Sciatic nerve (tissue), 2 donors: Measurements from ENCODE around the gene PTPRT. TPM values are rescaled to one million over a fixed set of nuclear protein-coding genes. Genes with fewer than 3 reads are reported as not detected.

Experiments used
- ATAC-seq: fragments of 200-7000 bp; cut with Tn5 transposase; one replicate; pipeline ENCODE4 v1.9.1; 2020; ENCODE audit warnings: mild to moderate bottlenecking, moderate library complexity
- DNase-seq: peaks from one replicate; pipeline ENCODE4 v3.0.0-alpha.2; 2020; ENCODE audit warnings: low spot score
- intact Hi-C: fragments of 100-400 bp; cut with DNase I; formaldehyde crosslinking; loops from one replicate; pipeline ENCODE4 v1.14.2; 2022
- total RNA-seq: library from RNA; stranded (reverse); fragmentation: NEBNext Ultra II Directional; extraction: Animal tissue kit (Norgen Biotek cat#: 25700); gene quantifications from one replicate; pipeline ENCODE4 v1.2.1, GENCODE V29; 2021
- donor health status: DM: no; HTN: no; CAD: no.
- donor health status: DM: no; HTN: no; CAD: no.

The PTPRT gene
- total RNA-seq, 1 donor from 2014 or later: 0.45 TPM

- intact Hi-C loops: no loop called here
- ATAC-seq: no peak
Measured at GRCh38 chr20:42485556-42485955, 704.1 kb downstream of the PTPRT start.

GRCh38 chr20:42484790-42485375 is 704.8 kb downstream of the PTPRT start:
- intact Hi-C loops: no loop called here
- ATAC-seq (peak; percentile 59), DNase-seq (no peak)

More at GRCh38 chr20:42485556-42485955, 704.1 kb downstream of the PTPRT start:
- no peak for DNase-seq

DNA sequence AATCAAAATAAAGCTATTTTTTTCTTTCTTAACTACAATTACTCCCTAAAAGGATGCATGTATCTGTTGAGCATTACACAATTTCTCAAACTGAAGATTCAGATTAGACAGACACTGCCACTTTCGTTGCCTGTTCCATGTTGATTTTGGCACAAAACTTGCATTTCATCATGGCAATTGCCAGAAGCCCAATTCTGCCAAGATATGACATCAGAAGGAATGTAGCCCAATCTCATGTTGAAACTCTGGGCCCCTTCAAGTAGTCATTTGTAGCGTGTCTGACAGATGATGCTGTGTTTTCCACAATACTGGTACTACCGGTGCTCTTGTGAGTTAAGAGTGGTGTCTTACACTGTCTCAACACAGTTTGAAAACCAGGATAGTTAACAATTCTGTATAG is 705.4 kb downstream of the PTPRT start:
- DNase-seq: no peak
- peak; percentile 96 for ATAC-seq
- intact Hi-C loops: no loop called here

- DNase-seq: no peak
- ATAC-seq: peak; percentile 41
- intact Hi-C loops: no loop called here
Measured at GRCh38 chr20:42483730-42484303, 705.9 kb downstream of the PTPRT start.

- intact Hi-C loops: no loop called here
- DNase-seq: no peak
- ATAC-seq: no peak
Measured at GRCh38 chr20:42482808-42483207, 706.9 kb downstream of the PTPRT start.

- DNase-seq (no peak), ATAC-seq (no peak)
- intact Hi-C loops: no loop called here
Measured at GRCh38 chr20:42475773-42476172, 713.9 kb downstream of the PTPRT start.

- ATAC-seq: no peak
- intact Hi-C loops: no loop called here
- no peak for DNase-seq
Measured at GRCh38 chr20:42474646-42475045, 715.1 kb downstream of the PTPRT start.

- no peak for ATAC-seq
- intact Hi-C loops: no loop called here
- DNase-seq: no peak
Measured at GRCh38 chr20:42472198-42472597, 717.5 kb downstream of the PTPRT start.

DNA sequence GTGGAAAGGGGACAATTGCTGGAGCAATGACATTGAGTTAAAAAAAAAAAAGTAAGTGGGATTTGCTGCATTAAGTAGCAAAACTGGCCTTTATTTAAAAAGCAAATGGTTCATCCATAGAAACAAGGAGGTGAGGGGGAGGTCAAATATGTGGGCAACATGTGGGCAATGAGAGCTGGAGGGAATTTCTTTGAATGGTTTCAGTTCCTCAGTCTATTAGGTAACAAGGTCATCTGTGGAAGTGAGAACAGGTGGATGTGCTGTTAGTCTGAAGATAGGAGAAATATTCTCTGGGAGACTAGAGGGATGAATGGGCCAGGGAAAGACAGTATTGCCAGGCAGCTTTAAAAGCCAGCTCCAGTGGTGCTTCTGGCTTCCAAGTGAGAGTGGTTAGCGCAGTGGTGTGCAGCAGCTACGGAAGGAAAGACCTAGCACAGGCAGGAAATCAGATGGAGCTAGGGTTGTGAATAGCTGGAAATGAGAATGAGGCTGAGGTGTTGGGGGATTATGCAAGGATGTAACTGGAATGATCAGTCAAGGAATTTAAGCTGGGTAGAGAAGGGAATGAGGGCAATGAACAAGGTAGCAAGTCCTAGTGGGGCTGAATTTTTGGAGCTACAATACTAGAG is 727.6 kb downstream of the PTPRT start:
- ATAC-seq: peak; percentile 34
- no peak for DNase-seq
- intact Hi-C loops: no loop called here

DNA sequence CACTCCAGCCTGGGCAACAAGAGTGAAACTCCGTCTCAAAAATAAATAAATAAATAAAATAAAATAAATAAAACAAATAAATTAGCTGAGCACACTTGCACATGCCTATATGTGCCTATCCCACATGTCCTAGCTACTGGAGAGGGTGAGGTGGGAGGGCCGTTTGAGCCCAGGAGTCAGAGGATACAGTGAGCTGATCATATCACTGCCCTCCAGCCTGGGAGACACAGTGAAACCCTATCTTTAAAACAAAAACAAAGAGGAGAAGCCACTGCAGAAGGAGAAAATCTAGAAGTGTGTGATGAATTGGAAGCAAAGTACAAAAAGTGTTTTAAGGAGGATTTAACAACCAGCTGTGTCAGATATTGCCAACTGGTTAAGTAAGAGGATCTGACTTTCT is 728.4 kb downstream of the PTPRT start:
- intact Hi-C loops: no loop called here
- ATAC-seq (peak; percentile 10), DNase-seq (no peak)

GRCh38 chr20:42447270-42447669 is 742.4 kb downstream of the PTPRT start:
- ATAC-seq (no peak), DNase-seq (no peak)
- intact Hi-C loops: no loop called here

DNA sequence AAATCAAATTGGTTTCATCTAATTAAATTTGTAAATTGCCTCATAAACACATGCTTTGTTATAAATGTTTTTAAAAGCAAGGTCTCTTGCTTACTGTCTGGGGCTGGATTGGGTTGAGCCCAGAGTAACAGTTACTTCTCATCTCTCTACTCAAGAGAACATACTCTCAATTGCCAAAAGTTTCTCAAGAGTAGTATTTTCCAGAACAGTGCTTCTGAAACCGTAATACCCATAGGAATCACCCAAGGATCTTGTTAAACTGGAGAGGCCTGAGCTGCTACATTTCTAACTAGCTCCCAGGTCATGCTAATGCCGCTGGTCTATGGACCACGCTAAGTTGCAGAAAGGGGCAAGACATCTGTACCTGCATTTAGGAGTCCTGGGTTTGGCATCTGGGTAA is 744.9 kb downstream of the PTPRT start:
- ATAC-seq (peak; percentile 61), DNase-seq (no peak)
- intact Hi-C loops: no loop called here

DNA sequence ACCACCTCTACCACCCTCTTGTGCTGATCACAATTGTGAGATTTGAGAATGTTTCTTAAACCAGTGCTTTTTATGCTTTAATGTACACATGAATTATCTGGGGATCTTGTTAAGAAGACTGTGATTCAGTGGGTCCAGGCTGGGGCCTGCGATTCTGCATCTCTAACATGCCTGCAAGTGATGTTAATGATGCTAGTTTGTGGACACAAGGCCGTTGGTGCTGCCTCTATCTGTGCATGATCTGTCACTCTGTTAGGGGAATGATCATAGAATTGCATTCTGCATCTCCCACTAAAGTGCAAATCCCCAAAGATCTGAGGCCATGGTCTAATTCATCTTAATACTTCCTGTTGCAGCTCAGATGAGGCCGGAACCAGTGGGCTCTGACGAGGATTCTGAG is 746.5 kb downstream of the PTPRT start:
- ATAC-seq: no peak
- DNase-seq: no peak
- intact Hi-C loops: no loop called here

DNA sequence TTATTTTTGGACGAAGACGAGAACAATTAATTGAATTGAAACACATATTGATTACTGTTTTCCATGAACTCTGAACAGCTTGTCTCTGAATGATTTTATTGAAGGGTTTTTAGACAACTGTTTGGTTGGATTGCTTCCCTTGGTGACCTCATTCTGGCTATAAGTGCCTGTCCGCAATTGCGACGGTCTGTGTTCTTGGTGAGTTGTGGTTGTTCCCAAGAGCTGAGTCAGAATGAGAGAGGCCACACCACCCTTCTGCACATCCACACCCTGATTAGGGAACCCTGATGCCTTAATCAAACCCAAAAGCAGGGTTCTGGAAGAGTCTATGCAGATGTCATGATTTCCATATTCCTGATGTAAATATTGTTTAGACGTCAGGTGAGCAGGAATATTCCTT is 747.0 kb downstream of the PTPRT start:
- ATAC-seq (peak; percentile 63), DNase-seq (no peak)
- intact Hi-C loops: no loop called here

DNA sequence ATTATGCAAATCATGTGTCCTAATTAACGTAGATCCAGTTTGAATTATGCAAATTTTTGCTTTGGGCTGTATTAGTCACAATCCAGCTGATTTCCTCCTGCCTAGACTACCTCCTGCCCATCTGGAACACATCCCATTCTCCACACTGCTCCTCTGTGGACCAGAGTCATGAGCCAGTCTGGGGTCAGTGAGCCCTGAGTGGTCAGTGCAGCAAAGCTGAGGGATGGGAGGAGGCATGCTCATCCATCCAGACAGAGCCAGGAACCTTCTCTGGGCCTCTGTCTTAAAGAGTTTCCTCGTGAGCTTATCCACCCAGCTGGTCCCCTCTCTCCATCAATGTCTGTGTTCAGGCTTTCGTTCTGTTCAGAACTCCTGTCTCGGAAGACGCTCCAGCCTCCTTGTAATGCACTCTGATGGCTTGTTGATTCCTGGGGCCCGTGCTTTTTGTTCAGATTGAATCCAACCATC is 747.8 kb downstream of the PTPRT start:
- DNase-seq (no peak), ATAC-seq (peak; percentile 80)
- intact Hi-C loops: no loop called here

- intact Hi-C loops: no loop called here
- DNase-seq (no peak), ATAC-seq (peak; percentile 19)
Measured at GRCh38 chr20:42441196-42441863, 748.4 kb downstream of the PTPRT start.

DNA sequence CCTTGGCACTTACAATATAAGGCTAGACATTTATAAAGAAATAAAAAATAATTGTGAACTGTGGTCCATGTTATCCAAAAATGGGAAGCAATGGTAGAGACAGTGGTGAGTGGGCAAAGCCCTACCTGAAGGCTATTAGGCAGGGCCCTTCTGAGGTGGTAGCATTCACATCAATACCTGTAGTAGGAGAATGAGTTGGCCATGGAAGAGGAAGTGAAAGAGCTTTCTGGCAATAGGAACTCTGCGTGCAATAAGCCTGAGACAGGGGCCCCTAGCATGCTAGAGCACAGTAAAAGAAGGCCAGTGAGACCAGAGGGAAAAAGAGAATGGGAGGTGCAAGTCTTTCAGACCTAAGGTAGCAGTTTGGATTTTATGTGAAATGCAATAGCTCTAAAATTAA is 754.5 kb downstream of the PTPRT start:
- intact Hi-C loops: no loop called here
- no peak for DNase-seq
- no peak for ATAC-seq

DNA sequence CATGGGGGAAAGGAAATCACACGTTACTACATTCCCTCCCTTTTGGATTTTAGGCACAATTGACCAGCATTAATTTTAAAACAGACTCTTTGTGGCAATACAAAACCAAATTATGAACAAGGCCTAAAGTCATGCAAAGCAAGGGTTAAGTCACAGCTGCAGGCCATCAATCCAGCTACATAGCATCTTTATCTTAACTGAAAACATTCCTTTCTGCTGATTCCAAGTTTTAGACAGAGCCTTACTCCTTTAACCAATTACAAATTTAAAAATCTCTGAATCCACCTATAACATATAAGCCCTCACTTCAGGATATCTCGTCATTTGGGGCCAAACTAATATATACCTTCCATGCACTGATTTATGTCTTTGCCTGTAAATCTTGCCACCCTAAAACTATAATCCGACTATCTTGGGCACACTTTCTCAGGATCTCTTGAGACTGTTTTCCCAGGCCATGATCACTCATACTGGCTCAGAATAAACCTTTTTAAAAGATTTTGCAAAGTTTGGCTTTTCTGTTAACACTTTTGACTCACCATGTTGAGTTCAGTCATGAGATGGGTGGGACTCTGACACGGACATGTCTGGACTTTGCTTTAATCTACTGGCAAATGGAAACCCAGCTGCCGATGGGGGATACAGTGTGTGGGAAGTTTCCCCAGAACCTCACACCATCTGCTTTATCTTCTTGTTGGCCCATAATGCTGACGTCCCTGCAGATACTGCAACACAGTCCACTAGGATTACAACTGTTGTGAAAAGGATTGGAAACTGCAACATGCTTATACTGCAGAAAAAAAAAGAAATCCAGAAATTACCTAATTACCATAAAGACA is 757.0 kb downstream of the PTPRT start:
- ATAC-seq (peak; percentile 34), DNase-seq (no peak)
- intact Hi-C loops: no loop called here

DNA sequence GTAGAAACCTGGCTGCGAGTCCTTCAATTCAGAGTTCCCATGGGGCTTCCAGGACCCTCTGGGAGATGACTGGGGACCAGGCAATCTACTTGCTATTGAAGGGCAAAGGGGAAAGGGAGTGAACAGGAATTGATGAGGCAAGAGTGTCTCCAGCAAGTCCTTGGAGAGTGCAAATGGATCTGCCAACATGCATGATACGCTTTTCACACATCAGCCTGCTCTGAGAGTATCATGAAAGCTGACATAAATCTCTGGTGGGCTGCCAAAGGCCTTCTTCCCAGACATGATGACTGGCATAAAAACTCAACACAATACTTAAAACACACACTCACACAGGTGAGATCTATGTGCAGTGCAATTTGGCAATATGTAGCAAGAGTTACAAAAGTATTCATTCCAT is 759.1 kb downstream of the PTPRT start:
- no peak for DNase-seq
- intact Hi-C loops: no loop called here
- ATAC-seq: no peak
